Mesothelial cell of epicardium (in vitro differentiated cells): ENCODE data around the gene TGFBRAP1. TPM values are rescaled to one million over a fixed set of nuclear protein-coding genes. Genes with fewer than 3 reads are reported as not detected.

Experiments used
- DNase-seq, 2 experiments: peaks; one replicate each; pipeline ENCODE4 v3.0.0; 2021; ENCODE audit warnings: low spot score in 2 of 2; ENCODE audit not compliant: unreplicated experiment in 2 of 2
- H3K27ac Mint-ChIP-seq: 2 replicates; pipeline ENCODE4 v1.8.0; 2021; ENCODE audit warnings: mixed read lengths
- H3K27me3 Mint-ChIP-seq: 2 replicates; pipeline ENCODE4 v1.8.0; 2021; ENCODE audit warnings: low read depth, mixed read lengths
- H3K36me3 Mint-ChIP-seq: 2 replicates; pipeline ENCODE4 v1.8.0; 2021; ENCODE audit warnings: mixed read lengths
- H3K4me1 Mint-ChIP-seq: 2 replicates; pipeline ENCODE4 v1.8.0; 2021; ENCODE audit warnings: mixed read lengths
- H3K4me3 Mint-ChIP-seq: 2 replicates; pipeline ENCODE4 v1.8.0; 2021; ENCODE audit warnings: mild to moderate bottlenecking, moderate library complexity, mixed read lengths
- H3K9me3 Mint-ChIP-seq: 2 replicates; pipeline ENCODE4 v1.8.0; 2021; ENCODE audit warnings: mixed read lengths
- CTCF ChIP-seq: fragments of 200-600 bp; sonication (generic); IDR thresholded peaks from one replicate; pipeline ENCODE4 v1.5.0; 2021; ENCODE audit warnings: antibody characterized with exemption; ENCODE audit not compliant: unreplicated experiment
- total RNA-seq: library from RNA; stranded (reverse); gene quantifications from 3 replicates; pipeline ENCODE4 v1.2.1, GENCODE V29; 2021

The TGFBRAP1 gene
- total RNA-seq, 1 donor from 2014 or later: 23.6 TPM

- Mint-ChIP-seq H3K4me1 (no peaks in the 10 kb centered on the region), H3K27ac (no peak overlapping the region), H3K27me3 (no peaks in the 10 kb centered on the region), H3K4me3 (no peak overlapping the region), H3K36me3 (no peaks in the 10 kb centered on the region), H3K9me3 (no peaks in the 10 kb centered on the region)
- no peak for DNase-seq
- no peak for TF ChIP-seq CTCF
Observed at GRCh38 chr2:105249181-105249580, 80.4 kb downstream of the TGFBRAP1 start.

GRCh38 chr2:105248316-105249070 is 81.0 kb downstream of the TGFBRAP1 start:
- Mint-ChIP-seq H3K36me3 (no peaks in the 10 kb centered on the region), H3K27ac (no peak overlapping the region), H3K9me3 (no peaks in the 10 kb centered on the region), H3K4me1 (no peaks in the 10 kb centered on the region), H3K27me3 (no peaks in the 10 kb centered on the region), H3K4me3 (no peak overlapping the region)
- TF ChIP-seq CTCF: no peak
- DNase-seq: no peak

GRCh38 chr2:105244451-105244850 is 85.1 kb downstream of the TGFBRAP1 start:
- no peak overlapping the region for H3K27ac Mint-ChIP-seq
- H3K27me3 Mint-ChIP-seq: no peaks in the 10 kb centered on the region
- TF ChIP-seq CTCF: no peak
- DNase-seq: no peak
- H3K9me3 Mint-ChIP-seq: no peaks in the 10 kb centered on the region
- H3K36me3 Mint-ChIP-seq: no peaks in the 10 kb centered on the region
- peaks cover 2% of the 10 kb centered on the region for H3K4me1 Mint-ChIP-seq
- H3K4me3 Mint-ChIP-seq: no peak overlapping the region

GRCh38 chr2:105243961-105244360 is 85.6 kb downstream of the TGFBRAP1 start:
- Mint-ChIP-seq H3K27me3 (no peaks in the 10 kb centered on the region), H3K4me3 (no peak overlapping the region)

GRCh38 chr2:105242286-105242993 is 87.1 kb downstream of the TGFBRAP1 start:
- DNase-seq: no peak
- no peaks in the 10 kb centered on the region for H3K27me3 Mint-ChIP-seq
- no peak for TF ChIP-seq CTCF
- no peak overlapping the region for H3K27ac Mint-ChIP-seq
- H3K36me3 Mint-ChIP-seq: no peaks in the 10 kb centered on the region
- peaks cover 13% of the 10 kb centered on the region for H3K4me1 Mint-ChIP-seq
- H3K9me3 Mint-ChIP-seq: no peaks in the 10 kb centered on the region
- H3K4me3 Mint-ChIP-seq: no peak overlapping the region

More at GRCh38 chr2:105243961-105244360, 85.6 kb downstream of the TGFBRAP1 start:
- Mint-ChIP-seq H3K4me1 (peaks cover 7% of the 10 kb centered on the region), H3K9me3 (no peaks in the 10 kb centered on the region), H3K27ac (no peak overlapping the region), H3K36me3 (no peaks in the 10 kb centered on the region)
- no peak for DNase-seq
- TF ChIP-seq CTCF: peak; percentile 47
